ENCODE results near the gene DHX32. TPM values are rescaled to one million over a fixed set of nuclear protein-coding genes. Genes with fewer than 3 reads are reported as not detected.

Gene DHX32
- total and polyA plus RNA-seq, 2 of the 4 experiments (the other 2 are of a cell fraction), result 15.6 to 27.8 TPM

DNA sequence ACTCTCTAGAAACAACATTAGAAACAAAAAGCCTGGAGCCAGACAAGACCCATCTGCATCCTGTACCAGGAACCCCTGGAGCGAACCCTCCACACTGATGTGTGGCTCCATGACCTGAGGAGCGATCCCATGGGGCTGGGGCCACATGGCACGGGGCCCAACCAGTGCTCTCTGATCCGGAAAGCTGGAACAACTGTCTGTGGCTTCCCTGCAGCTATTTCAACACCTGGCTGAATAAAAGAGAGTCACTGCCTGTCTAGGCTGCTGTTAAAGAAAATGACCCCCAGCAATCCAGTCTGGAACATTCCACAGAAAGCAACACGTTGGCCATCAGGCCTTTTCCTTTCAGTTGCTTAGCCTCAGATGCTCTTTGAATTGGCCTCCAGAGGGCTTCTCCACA is 79.0 kb downstream of the DHX32 start:
- H3K9me1 ChIP-seq (ENCODE audit: insufficient read depth, low read length), result no peaks in the 10 kb centered on the region; the same call in 1 of the 2 replicates
- H3K9me3 ChIP-seq (ENCODE audit: control insufficient read depth, insufficient read depth, low read length), result no peaks in the 10 kb centered on the region
- no peak overlapping the region for H4K91ac ChIP-seq (ENCODE audit: insufficient read depth, low read depth, low read length)
- no peak overlapping the region for H2AK5ac ChIP-seq (ENCODE audit: low read depth, low read length)
- in situ Hi-C loops (cut with MboI; ENCODE audit: low sequenced_read_pairs), result no loop called here
- ATAC-seq (ENCODE audit: low read depth) (no peak), DNase-seq (no peak)
- dilution Hi-C loops (cut with HindIII; ENCODE audit: low sequenced_read_pairs, unreplicated experiment), result no loop called here
- no peak overlapping the region for H3K9ac ChIP-seq (ENCODE audit: low read depth, low read length)
- ChIA-PET CTCF (no interaction called here), POLR2A (ENCODE audit: unreplicated experiment) (no interaction called here)
- H2AFZ ChIP-seq (replicated peaks; ENCODE audit: low read length, poor library complexity), result no peak overlapping the region
- H2BK20ac ChIP-seq (ENCODE audit: low read depth, low read length), result no peak overlapping the region
- H3K4me3 ChIP-seq (ENCODE audit: insufficient read depth, low read depth, low read length), result no peak overlapping the region
- H4K8ac ChIP-seq (ENCODE audit: low read depth in 2 of 2, low read length in 2 of 2), result no peak overlapping the region
- H2BK120ac ChIP-seq (ENCODE audit: low read depth, low read length), result no peak overlapping the region
- no peak overlapping the region for H3K14ac ChIP-seq (replicated peaks; ENCODE audit: low read depth, low read length)
- H4K5ac ChIP-seq (ENCODE audit: low read depth, low read length), result no peak overlapping the region
- peaks cover 29% of the 10 kb centered on the region for H3K36me3 ChIP-seq (ENCODE audit: control insufficient read depth, insufficient read depth, low read length)
- BruUV-seq (replicated peaks), result no TSS peak
- no peaks in the 10 kb centered on the region for H4K20me1 ChIP-seq (ENCODE audit: insufficient read depth, low read length)
- no peak overlapping the region for H3K4ac ChIP-seq (ENCODE audit: low read depth, low read length)
- no peaks in the 10 kb centered on the region for H3K4me1 ChIP-seq (ENCODE audit: control insufficient read depth, insufficient read depth, low read length)
- no peaks in the 10 kb centered on the region for H3K79me1 ChIP-seq (ENCODE audit: low read depth in 1 of 2, low read length in 2 of 2)
- no peak overlapping the region for H3K27ac ChIP-seq (ENCODE audit: insufficient read depth, low read length)
- no peak overlapping the region for H3K56ac ChIP-seq (ENCODE audit: extremely low read depth, insufficient read depth, low read length)
- intact Hi-C loops (cut with micrococcal nuclease), result no loop called here
- no peak overlapping the region for H2BK5ac ChIP-seq (ENCODE audit: low read depth, low read length, poor library complexity, severe bottlenecking)
- no peaks in the 10 kb centered on the region for H3K27me3 ChIP-seq (ENCODE audit: control insufficient read depth, insufficient read depth, low read length)
- no peak overlapping the region for H2BK15ac ChIP-seq (ENCODE audit: low read depth, low read length)
- H3K18ac ChIP-seq (ENCODE audit: low read depth, low read length), result no peak overlapping the region
- TF ChIP-seq SMC3 (IDR thresholded peaks at IDR 0.05; ENCODE audit: low read depth, low read length), result no peak
- TF ChIP-seq, protein P1, sequence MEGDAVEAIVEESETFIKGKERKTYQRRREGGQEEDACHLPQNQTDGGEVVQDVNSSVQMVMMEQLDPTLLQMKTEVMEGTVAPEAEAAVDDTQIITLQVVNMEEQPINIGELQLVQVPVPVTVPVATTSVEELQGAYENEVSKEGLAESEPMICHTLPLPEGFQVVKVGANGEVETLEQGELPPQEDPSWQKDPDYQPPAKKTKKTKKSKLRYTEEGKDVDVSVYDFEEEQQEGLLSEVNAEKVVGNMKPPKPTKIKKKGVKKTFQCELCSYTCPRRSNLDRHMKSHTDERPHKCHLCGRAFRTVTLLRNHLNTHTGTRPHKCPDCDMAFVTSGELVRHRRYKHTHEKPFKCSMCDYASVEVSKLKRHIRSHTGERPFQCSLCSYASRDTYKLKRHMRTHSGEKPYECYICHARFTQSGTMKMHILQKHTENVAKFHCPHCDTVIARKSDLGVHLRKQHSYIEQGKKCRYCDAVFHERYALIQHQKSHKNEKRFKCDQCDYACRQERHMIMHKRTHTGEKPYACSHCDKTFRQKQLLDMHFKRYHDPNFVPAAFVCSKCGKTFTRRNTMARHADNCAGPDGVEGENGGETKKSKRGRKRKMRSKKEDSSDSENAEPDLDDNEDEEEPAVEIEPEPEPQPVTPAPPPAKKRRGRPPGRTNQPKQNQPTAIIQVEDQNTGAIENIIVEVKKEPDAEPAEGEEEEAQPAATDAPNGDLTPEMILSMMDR (conservative IDR thresholded peaks at IDR 0.05; ENCODE audit: low read depth, low read length), result no peak
- TF ChIP-seq POLR2A (IDR thresholded peaks at IDR 0.05; ENCODE audit: low read depth, low read length), result no peak
- no peak for TF ChIP-seq MXI1 (IDR thresholded peaks at IDR 0.05; ENCODE audit: borderline replicate concordance, low read depth, low read length)
- no peak for TF ChIP-seq BHLHE40 (IDR thresholded peaks at IDR 0.05; ENCODE audit: low read depth, low read length)
- no peak for TF ChIP-seq NFE2L2 (IDR thresholded peaks at IDR 0.05; ENCODE audit: low read depth, low read length)
- TF ChIP-seq CHD1 (IDR thresholded peaks at IDR 0.05; ENCODE audit: low read depth, low read length), result no peak
- no peak for TF ChIP-seq CEBPB (IDR thresholded peaks at IDR 0.05; ENCODE audit: low read depth, low read length)
- TF ChIP-seq RAD21 (IDR thresholded peaks at IDR 0.05; ENCODE audit: low read length), result no peak
- no peak overlapping the region for H2AK9ac ChIP-seq (replicated peaks; ENCODE audit: low read depth, low read length, poor library complexity)
- H3K4me2 ChIP-seq (ENCODE audit: low read depth, low read length), result no peak overlapping the region
- H3K23ac ChIP-seq (ENCODE audit: low read depth, low read length), result no peak overlapping the region
- 86% methylated on average over 4 of the region's 5 CpGs; no CpG with 5 or more reads in 1 of the 2 experiments for WGBS, 2 experiments (ENCODE audit: extremely low coverage in 2 of 2, insufficient read length in 1 of 2)

Data from IMR-90 (cell line).